Measurements from ENCODE around the gene ESR2.
"Not testable (repeated sequence)": the region's sequence is repeated elsewhere in the genome, so short reads cannot be mapped to it uniquely, and the experiment has no call there.

The ESR2 gene

GRCh38 chr14:64045091-64045490, 249.1 kb downstream of the ESR2 start:
- H3K4me3 ChIP-seq (ENCODE audit: low read depth in 1 of 2, low read length in 2 of 2), result no peak overlapping the region

GRCh38 chr14:64043296-64043695, 250.9 kb downstream of the ESR2 start:
- not testable (repeated sequence) for H3K9ac ChIP-seq (ENCODE audit: low read length); H3K27ac ChIP-seq (ENCODE audit: low read depth, low read length); H3K36me3 ChIP-seq (ENCODE audit: insufficient read depth, low read length); H3K4me1 ChIP-seq (ENCODE audit: insufficient read depth, low read length); H3K27me3 ChIP-seq (ENCODE audit: control insufficient read depth in 1 of 2, insufficient read depth in 2 of 2, low read length in 2 of 2); H3K9me3 ChIP-seq (ENCODE audit: low read length); H3K4me3 ChIP-seq (ENCODE audit: low read depth in 1 of 2, low read length in 2 of 2)

More at GRCh38 chr14:64045091-64045490, 249.1 kb downstream of the ESR2 start:
- H3K36me3 ChIP-seq (ENCODE audit: insufficient read depth, low read length), result peaks cover 7% of the 10 kb centered on the region
- no peaks in the 10 kb centered on the region for H3K4me1 ChIP-seq (ENCODE audit: insufficient read depth, low read length)
- no peaks in the 10 kb centered on the region for H3K27me3 ChIP-seq (ENCODE audit: control insufficient read depth in 1 of 2, insufficient read depth in 2 of 2, low read length in 2 of 2)
- H3K9me3 ChIP-seq (ENCODE audit: low read length), result no peaks in the 10 kb centered on the region
- H3K27ac ChIP-seq (ENCODE audit: low read depth, low read length), result no peak overlapping the region
- H3K9ac ChIP-seq (ENCODE audit: low read length), result no peak overlapping the region

- no peak overlapping the region for H3K4me3 ChIP-seq (ENCODE audit: low read depth in 1 of 2, low read length in 2 of 2)
- no peak overlapping the region for H3K27ac ChIP-seq (ENCODE audit: low read depth, low read length)
- H3K36me3 ChIP-seq (ENCODE audit: insufficient read depth, low read length), result no peaks in the 10 kb centered on the region
- no peaks in the 10 kb centered on the region for H3K9me3 ChIP-seq (ENCODE audit: low read length)
- no peaks in the 10 kb centered on the region for H3K27me3 ChIP-seq (ENCODE audit: control insufficient read depth in 1 of 2, insufficient read depth in 2 of 2, low read length in 2 of 2)
- no peaks in the 10 kb centered on the region for H3K4me1 ChIP-seq (ENCODE audit: insufficient read depth, low read length)
- H3K9ac ChIP-seq (ENCODE audit: low read length), result no peak overlapping the region
Measured at GRCh38 chr14:64040044-64040443, 254.1 kb downstream of the ESR2 start.

GRCh38 chr14:64038841-64039542, 255.2 kb downstream of the ESR2 start:
- H3K4me1 ChIP-seq (ENCODE audit: insufficient read depth, low read length), result no peaks in the 10 kb centered on the region
- no peaks in the 10 kb centered on the region for H3K9me3 ChIP-seq (ENCODE audit: low read length)
- H3K36me3 ChIP-seq (ENCODE audit: insufficient read depth, low read length), result no peaks in the 10 kb centered on the region
- H3K27me3 ChIP-seq (ENCODE audit: control insufficient read depth in 1 of 2, insufficient read depth in 2 of 2, low read length in 2 of 2), result no peaks in the 10 kb centered on the region
- H3K4me3 ChIP-seq (ENCODE audit: low read depth in 1 of 2, low read length in 2 of 2), result no peak overlapping the region
- H3K27ac ChIP-seq (ENCODE audit: low read depth, low read length), result no peak overlapping the region
- H3K9ac ChIP-seq (ENCODE audit: low read length), result no peak overlapping the region

GRCh38 chr14:64037869-64038745, 256.1 kb downstream of the ESR2 start:
- not testable (repeated sequence) for H3K4me1 ChIP-seq (ENCODE audit: insufficient read depth, low read length); H3K4me3 ChIP-seq (ENCODE audit: low read depth in 1 of 2, low read length in 2 of 2); H3K9me3 ChIP-seq (ENCODE audit: low read length); H3K9ac ChIP-seq (ENCODE audit: low read length); H3K36me3 ChIP-seq (ENCODE audit: insufficient read depth, low read length); H3K27me3 ChIP-seq (ENCODE audit: control insufficient read depth in 1 of 2, insufficient read depth in 2 of 2, low read length in 2 of 2); H3K27ac ChIP-seq (ENCODE audit: low read depth, low read length)

- Histone ChIP-seq H3K27me3 (ENCODE audit: control insufficient read depth in 1 of 2, insufficient read depth in 2 of 2, low read length in 2 of 2) (no peaks in the 10 kb centered on the region), H3K9ac (ENCODE audit: low read length) (no peak overlapping the region), H3K4me1 (ENCODE audit: insufficient read depth, low read length) (no peaks in the 10 kb centered on the region), H3K27ac (ENCODE audit: low read depth, low read length) (no peak overlapping the region), H3K36me3 (ENCODE audit: insufficient read depth, low read length) (peaks cover 5% of the 10 kb centered on the region), H3K4me3 (ENCODE audit: low read depth in 1 of 2, low read length in 2 of 2) (no peak overlapping the region), H3K9me3 (ENCODE audit: low read length) (no peaks in the 10 kb centered on the region)
Measured at GRCh38 chr14:64035143-64035542, 259.0 kb downstream of the ESR2 start.

Measured in muscle layer of colon (tissue), 2 donors.